SK-N-SH treated with all-trans-retinoic acid at 6 μM for 48 hours (cell line): ENCODE measurements around the gene LRRC7.

Experiments
- ARNTL ChIP-seq: fragments of 450-650 bp; formaldehyde crosslinking; IDR thresholded peaks from 2 replicates; pipeline ENCODE4 v1.5.0; 2020; ENCODE audit warnings: low read depth, mild to moderate bottlenecking, moderate library complexity, borderline replicate concordance
- OSR1 ChIP-seq: fragments of 250-450 bp; sonication (Bioruptor Pico); IDR thresholded peaks from 2 replicates; pipeline ENCODE4 v1.8.0; 2022; ENCODE audit warnings: moderate library complexity, mild to moderate bottlenecking, inconsistent platforms
- PPARA ChIP-seq: fragments of 250-450 bp; sonication (Bioruptor Pico); IDR thresholded peaks from 2 replicates; pipeline ENCODE4 v1.5.0; 2020; ENCODE audit warnings: mild to moderate bottlenecking, borderline replicate concordance
- RARB ChIP-seq: fragments of 250-450 bp; sonication (Bioruptor Pico); IDR thresholded peaks from 2 replicates; pipeline ENCODE4 v1.8.0; 2021; ENCODE audit warnings: mild to moderate bottlenecking, moderate library complexity
- TCF4 ChIP-seq: fragments of 250-450 bp; sonication (Bioruptor Pico); IDR thresholded peaks from 2 replicates; pipeline ENCODE4 v1.8.0; 2021; ENCODE audit warnings: mild to moderate bottlenecking, moderate library complexity, borderline replicate concordance
- TOX ChIP-seq: fragments of 250-450 bp; sonication (Bioruptor Pico); IDR thresholded peaks from 2 replicates; pipeline ENCODE4 v1.8.0; 2021; ENCODE audit warnings: mild to moderate bottlenecking, moderate library complexity, borderline replicate concordance
- ZFP3 ChIP-seq: fragments of 250-450 bp; sonication (Bioruptor Pico); IDR thresholded peaks from 2 replicates; pipeline ENCODE4 v1.5.0; 2020; ENCODE audit warnings: mild to moderate bottlenecking, moderate library complexity
- ZFP30 ChIP-seq: fragments of 450-650 bp; formaldehyde crosslinking; IDR thresholded peaks from 2 replicates; pipeline ENCODE4 v1.5.0; 2022; ENCODE audit warnings: mild to moderate bottlenecking, moderate library complexity
- ZNF565 ChIP-seq: fragments of 450-650 bp; formaldehyde crosslinking; conservative IDR thresholded peaks from 2 replicates; pipeline ENCODE4 v1.5.0; 2020; ENCODE audit warnings: low read depth, mild to moderate bottlenecking, moderate library complexity
- ZNF70 ChIP-seq: fragments of 450-650 bp; formaldehyde crosslinking; IDR thresholded peaks from 2 replicates; pipeline ENCODE4 v1.5.0; 2020; ENCODE audit warnings: mild to moderate bottlenecking, moderate library complexity
- TF ChIP-seq, protein P1 (sequence below): fragments of 250-450 bp; sonication (Bioruptor Pico); IDR thresholded peaks from 2 replicates; pipeline ENCODE4 v1.8.0; 2020; ENCODE audit warnings: mild to moderate bottlenecking, moderate library complexity, borderline replicate concordance
- TF ChIP-seq, protein P2 (sequence below): fragments of 250-450 bp; sonication (Bioruptor Pico); IDR thresholded peaks from 2 replicates; pipeline ENCODE4 v1.5.1; 2020; ENCODE audit warnings: low read depth, mild to moderate bottlenecking, moderate library complexity
- TF ChIP-seq, protein P3 (sequence below): fragments of 250-450 bp; sonication (Bioruptor Pico); IDR thresholded peaks from 2 replicates; pipeline ENCODE4 v1.5.1; 2021; ENCODE audit warnings: mild to moderate bottlenecking, moderate library complexity

DNA sequence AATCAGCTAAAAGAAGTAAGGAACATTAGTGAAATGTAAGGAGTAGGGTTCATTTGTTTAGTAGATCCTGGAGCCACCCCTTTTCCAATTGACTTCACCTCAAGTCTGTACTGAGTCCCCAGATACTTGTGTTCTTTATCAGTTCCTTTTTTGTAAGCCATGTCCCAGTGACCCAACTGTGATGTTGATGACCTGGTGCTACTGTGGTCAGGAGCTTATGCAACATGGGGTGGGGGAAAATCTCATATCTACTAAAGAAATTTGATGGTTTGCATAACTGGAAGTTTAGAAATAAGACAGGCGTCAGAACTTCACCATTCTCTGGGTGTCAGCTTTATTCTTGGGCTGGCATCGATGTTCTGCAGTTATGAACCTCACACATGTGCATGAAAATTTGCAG lies 120.5 kb downstream of the LRRC7 start:
- TF ChIP-seq ZNF70 (CRISPR knock-in tag) (no peak), PPARA (CRISPR knock-in tag) (no peak), ZNF565 (CRISPR knock-in tag) (no peak), TOX (CRISPR knock-in tag) (no peak), TCF4 (no peak), ARNTL (CRISPR knock-in tag) (no peak), OSR1 (no peak), RARB (CRISPR knock-in tag) (no peak), ZFP3 (CRISPR knock-in tag) (no peak), ZFP30 (CRISPR knock-in tag) (no peak)
- TF ChIP-seq, protein P1, sequence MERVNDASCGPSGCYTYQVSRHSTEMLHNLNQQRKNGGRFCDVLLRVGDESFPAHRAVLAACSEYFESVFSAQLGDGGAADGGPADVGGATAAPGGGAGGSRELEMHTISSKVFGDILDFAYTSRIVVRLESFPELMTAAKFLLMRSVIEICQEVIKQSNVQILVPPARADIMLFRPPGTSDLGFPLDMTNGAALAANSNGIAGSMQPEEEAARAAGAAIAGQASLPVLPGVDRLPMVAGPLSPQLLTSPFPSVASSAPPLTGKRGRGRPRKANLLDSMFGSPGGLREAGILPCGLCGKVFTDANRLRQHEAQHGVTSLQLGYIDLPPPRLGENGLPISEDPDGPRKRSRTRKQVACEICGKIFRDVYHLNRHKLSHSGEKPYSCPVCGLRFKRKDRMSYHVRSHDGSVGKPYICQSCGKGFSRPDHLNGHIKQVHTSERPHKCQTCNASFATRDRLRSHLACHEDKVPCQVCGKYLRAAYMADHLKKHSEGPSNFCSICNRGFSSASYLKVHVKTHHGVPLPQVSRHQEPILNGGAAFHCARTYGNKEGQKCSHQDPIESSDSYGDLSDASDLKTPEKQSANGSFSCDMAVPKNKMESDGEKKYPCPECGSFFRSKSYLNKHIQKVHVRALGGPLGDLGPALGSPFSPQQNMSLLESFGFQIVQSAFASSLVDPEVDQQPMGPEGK (CRISPR knock-in tag) = no peak
- TF ChIP-seq, protein P2, sequence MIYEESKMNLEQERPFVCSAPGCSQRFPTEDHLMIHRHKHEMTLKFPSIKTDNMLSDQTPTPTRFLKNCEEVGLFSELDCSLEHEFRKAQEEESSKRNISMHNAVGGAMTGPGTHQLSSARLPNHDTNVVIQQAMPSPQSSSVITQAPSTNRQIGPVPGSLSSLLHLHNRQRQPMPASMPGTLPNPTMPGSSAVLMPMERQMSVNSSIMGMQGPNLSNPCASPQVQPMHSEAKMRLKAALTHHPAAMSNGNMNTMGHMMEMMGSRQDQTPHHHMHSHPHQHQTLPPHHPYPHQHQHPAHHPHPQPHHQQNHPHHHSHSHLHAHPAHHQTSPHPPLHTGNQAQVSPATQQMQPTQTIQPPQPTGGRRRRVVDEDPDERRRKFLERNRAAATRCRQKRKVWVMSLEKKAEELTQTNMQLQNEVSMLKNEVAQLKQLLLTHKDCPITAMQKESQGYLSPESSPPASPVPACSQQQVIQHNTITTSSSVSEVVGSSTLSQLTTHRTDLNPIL = no peak
- TF ChIP-seq, protein P3, sequence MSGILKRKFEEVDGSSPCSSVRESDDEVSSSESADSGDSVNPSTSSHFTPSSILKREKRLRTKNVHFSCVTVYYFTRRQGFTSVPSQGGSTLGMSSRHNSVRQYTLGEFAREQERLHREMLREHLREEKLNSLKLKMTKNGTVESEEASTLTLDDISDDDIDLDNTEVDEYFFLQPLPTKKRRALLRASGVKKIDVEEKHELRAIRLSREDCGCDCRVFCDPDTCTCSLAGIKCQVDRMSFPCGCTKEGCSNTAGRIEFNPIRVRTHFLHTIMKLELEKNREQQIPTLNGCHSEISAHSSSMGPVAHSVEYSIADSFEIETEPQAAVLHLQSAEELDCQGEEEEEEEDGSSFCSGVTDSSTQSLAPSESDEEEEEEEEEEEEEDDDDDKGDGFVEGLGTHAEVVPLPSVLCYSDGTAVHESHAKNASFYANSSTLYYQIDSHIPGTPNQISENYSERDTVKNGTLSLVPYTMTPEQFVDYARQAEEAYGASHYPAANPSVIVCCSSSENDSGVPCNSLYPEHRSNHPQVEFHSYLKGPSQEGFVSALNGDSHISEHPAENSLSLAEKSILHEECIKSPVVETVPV (CRISPR knock-in tag) = no peak
